Mononuclear cell (primary cell): ENCODE measurements around the gene QKI. TPM values are rescaled to one million over a fixed set of nuclear protein-coding genes. Genes with fewer than 3 reads are reported as not detected.

ENCODE experiments used
- H3K27me3 ChIP-seq: 2 replicates; pipeline ENCODE4 v1.6.0; 2011; ENCODE audit warnings: low read length, control low read depth; ENCODE audit not compliant: insufficient read depth
- H3K4me1 ChIP-seq: 2 replicates; pipeline ENCODE4 v1.5.1; 2011; ENCODE audit warnings: mild to moderate bottlenecking, low read length, control low read depth; ENCODE audit not compliant: insufficient read depth
- H3K4me3 ChIP-seq: 2 replicates; pipeline ENCODE4 v1.5.1; 2011; ENCODE audit warnings: mild to moderate bottlenecking, low read length, moderate library complexity
- H3K9me3 ChIP-seq: 2 replicates; pipeline ENCODE4 v1.5.1; 2011; ENCODE audit warnings: low read depth, mild to moderate bottlenecking, control low read depth, low read length
- total RNA-seq: library from RNA; depleted of rRNA; stranded (reverse); fragments of >200 nt; gene quantifications from one replicate; pipeline ENCODE4 v1.2.3, GENCODE V29; 2012

Gene QKI
- total RNA-seq, 1 donor, result 167 TPM

GRCh38 chr6:163526346-163526745 lies 111.8 kb downstream of the QKI start:
- Histone ChIP-seq H3K4me1 (peaks cover 5% of the 10 kb centered on the region), H3K4me3 (no peak overlapping the region), H3K27me3 (no peaks in the 10 kb centered on the region), H3K9me3 (no peaks in the 10 kb centered on the region)

- H3K4me3 ChIP-seq, result no peak overlapping the region
- H3K9me3 ChIP-seq, result no peaks in the 10 kb centered on the region
- peaks cover 5% of the 10 kb centered on the region for H3K4me1 ChIP-seq
- H3K27me3 ChIP-seq, result no peaks in the 10 kb centered on the region
These were observed 112.8 kb downstream of the QKI start for GRCh38 chr6:163527291-163527690.

- Histone ChIP-seq H3K27me3 (no peaks in the 10 kb centered on the region), H3K9me3 (no peaks in the 10 kb centered on the region), H3K4me3 (no peak overlapping the region), H3K4me1 (peaks cover 10% of the 10 kb centered on the region)
These were observed 115.1 kb downstream of the QKI start for GRCh38 chr6:163529605-163530004.

GRCh38 chr6:163530406-163530805 lies 115.9 kb downstream of the QKI start:
- H3K27me3 ChIP-seq, result no peaks in the 10 kb centered on the region
- H3K4me3 ChIP-seq, result no peak overlapping the region
- H3K4me1 ChIP-seq, result peaks cover 10% of the 10 kb centered on the region
- H3K9me3 ChIP-seq, result no peaks in the 10 kb centered on the region

- H3K4me1 ChIP-seq, result peaks cover 10% of the 10 kb centered on the region
These were observed 116.6 kb downstream of the QKI start for GRCh38 chr6:163531122-163531521.

GRCh38 chr6:163532526-163533078 lies 118.1 kb downstream of the QKI start:
- no peak overlapping the region for H3K4me3 ChIP-seq
- no peaks in the 10 kb centered on the region for H3K9me3 ChIP-seq
- no peaks in the 10 kb centered on the region for H3K27me3 ChIP-seq
- H3K4me1 ChIP-seq, result peaks cover 10% of the 10 kb centered on the region

More at GRCh38 chr6:163531122-163531521, 116.6 kb downstream of the QKI start:
- Histone ChIP-seq H3K27me3 (no peaks in the 10 kb centered on the region), H3K4me3 (no peak overlapping the region), H3K9me3 (no peaks in the 10 kb centered on the region)

GRCh38 chr6:163533443-163533842 lies 118.9 kb downstream of the QKI start:
- peaks cover 10% of the 10 kb centered on the region for H3K4me1 ChIP-seq
- H3K27me3 ChIP-seq, result no peaks in the 10 kb centered on the region
- H3K4me3 ChIP-seq, result no peak overlapping the region
- H3K9me3 ChIP-seq, result no peaks in the 10 kb centered on the region

GRCh38 chr6:163536770-163537169 lies 122.3 kb downstream of the QKI start:
- Histone ChIP-seq H3K4me3 (no peak overlapping the region), H3K4me1 (peaks cover 5% of the 10 kb centered on the region), H3K27me3 (no peaks in the 10 kb centered on the region), H3K9me3 (no peaks in the 10 kb centered on the region)

GRCh38 chr6:163538331-163538730 lies 123.8 kb downstream of the QKI start:
- H3K4me1 ChIP-seq, result no peaks in the 10 kb centered on the region
- H3K27me3 ChIP-seq, result no peaks in the 10 kb centered on the region
- H3K4me3 ChIP-seq, result no peak overlapping the region
- H3K9me3 ChIP-seq, result no peaks in the 10 kb centered on the region

- Histone ChIP-seq H3K27me3 (no peaks in the 10 kb centered on the region), H3K4me1 (no peaks in the 10 kb centered on the region), H3K9me3 (no peaks in the 10 kb centered on the region), H3K4me3 (no peak overlapping the region)
These were observed 124.7 kb downstream of the QKI start for GRCh38 chr6:163539101-163539762.

GRCh38 chr6:163543321-163543720 lies 128.8 kb downstream of the QKI start:
- Histone ChIP-seq H3K9me3 (no peaks in the 10 kb centered on the region), H3K4me3 (no peak overlapping the region), H3K4me1 (no peaks in the 10 kb centered on the region), H3K27me3 (no peaks in the 10 kb centered on the region)

- no peaks in the 10 kb centered on the region for H3K4me1 ChIP-seq
- no peaks in the 10 kb centered on the region for H3K27me3 ChIP-seq
- no peaks in the 10 kb centered on the region for H3K9me3 ChIP-seq
- no peak overlapping the region for H3K4me3 ChIP-seq
These were observed 130.9 kb downstream of the QKI start for GRCh38 chr6:163545370-163545769.

- H3K4me1 ChIP-seq, result no peaks in the 10 kb centered on the region
- no peak overlapping the region for H3K4me3 ChIP-seq
- H3K9me3 ChIP-seq, result no peaks in the 10 kb centered on the region
- H3K27me3 ChIP-seq, result no peaks in the 10 kb centered on the region
These were observed 132.8 kb downstream of the QKI start for GRCh38 chr6:163547287-163547686.

GRCh38 chr6:163548624-163549023 lies 134.1 kb downstream of the QKI start:
- Histone ChIP-seq H3K4me1 (no peaks in the 10 kb centered on the region), H3K4me3 (no peak overlapping the region), H3K9me3 (no peaks in the 10 kb centered on the region), H3K27me3 (no peaks in the 10 kb centered on the region)

GRCh38 chr6:163554032-163554431 lies 139.5 kb downstream of the QKI start:
- Histone ChIP-seq H3K27me3 (no peaks in the 10 kb centered on the region), H3K4me1 (no peaks in the 10 kb centered on the region), H3K9me3 (no peaks in the 10 kb centered on the region), H3K4me3 (no peak overlapping the region)

GRCh38 chr6:163554663-163555062 lies 140.1 kb downstream of the QKI start:
- Histone ChIP-seq H3K4me3 (no peak overlapping the region), H3K4me1 (no peaks in the 10 kb centered on the region), H3K27me3 (no peaks in the 10 kb centered on the region), H3K9me3 (no peaks in the 10 kb centered on the region)
